ENCODE data around the gene SPC24.
A peak's percentile ranks its signal among the peaks of the same experiment; 100 is the strongest.

SPC24 gene
- 0.11 to 5.4 (median 0.87) reads per million in 9 experiments for total RNA-seq

- ATAC-seq (replicated peaks) (peak; percentile 96), DNase-seq (peak; percentile 84 to 90 (median 89))
- H3K27me3 Mint-ChIP-seq = no peaks in the 10 kb centered on the region
- peaks cover 3% of the 10 kb centered on the region for H3K36me3 Mint-ChIP-seq (ENCODE audit: insufficient read depth)
- peak within 1 kb of the TSS; percentile 86 to 87 for H3K4me3 Mint-ChIP-seq
- H3K27ac Mint-ChIP-seq = peak within 1 kb of the TSS; percentile 59 to 65
- peaks cover 4 to 7% of the 10 kb centered on the region in 2 donors for H3K4me1 Mint-ChIP-seq (ENCODE audit: low read depth in 2 of 2)
- H3K9me3 Mint-ChIP-seq = no peaks in the 10 kb centered on the region
Measured at GRCh38 chr19:11155373-11156120, at the start of gene SPC24. TSS of gene SPC24 (minus strand) at chr19:11155782. CDS start at chr19:11155776, 6 bp downstream.

- no peak overlapping the region for H3K4me3 Mint-ChIP-seq
- H3K27ac Mint-ChIP-seq = no peak overlapping the region
- peaks cover under 1% of the 10 kb centered on the region for H3K36me3 Mint-ChIP-seq (ENCODE audit: insufficient read depth)
- peaks cover 0 to 5% of the 10 kb centered on the region in 2 donors for H3K4me1 Mint-ChIP-seq (ENCODE audit: low read depth in 2 of 2)
- no peak for DNase-seq
- ATAC-seq (replicated peaks) = no peak
- H3K27me3 Mint-ChIP-seq = peaks cover 6 to 21% of the 10 kb centered on the region in 2 donors
- no peaks in the 10 kb centered on the region for H3K9me3 Mint-ChIP-seq
Measured at GRCh38 chr19:11204943-11205349, 49.4 kb upstream of the SPC24 start.

DNA sequence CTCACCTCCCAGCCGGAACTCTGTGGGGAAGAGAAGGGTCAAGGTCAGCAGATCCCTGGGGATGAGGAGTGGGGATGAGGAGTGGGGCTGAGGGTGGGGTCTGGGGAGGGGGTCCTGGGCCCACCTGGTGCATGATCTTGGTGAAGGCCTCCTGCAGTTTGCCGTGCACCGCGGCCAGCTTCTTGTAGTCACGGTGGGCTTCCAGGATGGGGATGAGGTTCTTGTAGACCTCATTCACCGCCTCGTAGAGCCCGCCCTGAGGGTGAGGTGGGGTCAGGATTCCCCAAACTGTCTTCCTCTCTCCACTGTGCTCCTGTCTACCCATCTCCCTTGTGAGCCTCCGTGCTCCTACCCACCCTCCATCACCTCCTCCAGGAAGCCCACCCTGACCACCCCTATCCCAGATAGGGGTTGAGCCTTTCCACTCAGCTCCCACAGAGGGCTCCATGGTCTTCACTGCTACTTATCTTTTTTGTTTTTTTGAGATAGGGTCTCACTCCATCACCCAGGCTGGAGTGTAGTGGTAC is 48.6 kb upstream of the SPC24 start:
- Mint-ChIP-seq H3K27ac (no peak overlapping the region), H3K4me1 (ENCODE audit: low read depth in 2 of 2) (peaks cover 0 to 5% of the 10 kb centered on the region in 2 donors), H3K9me3 (no peaks in the 10 kb centered on the region), H3K36me3 (ENCODE audit: insufficient read depth) (no peaks in the 10 kb centered on the region), H3K27me3 (peaks cover 6 to 21% of the 10 kb centered on the region in 2 donors), H3K4me3 (no peak overlapping the region)
- DNase-seq = no peak
- no peak for ATAC-seq (replicated peaks)

GRCh38 chr19:11203194-11204075 is 47.9 kb upstream of the SPC24 start:
- H3K4me1 Mint-ChIP-seq (ENCODE audit: low read depth in 2 of 2) = peaks cover 0 to 5% of the 10 kb centered on the region in 2 donors
- H3K4me3 Mint-ChIP-seq = no peak overlapping the region
- ATAC-seq (replicated peaks) = peak; percentile 16

GRCh38 chr19:11202488-11203193 is 47.1 kb upstream of the SPC24 start:
- Mint-ChIP-seq H3K4me1 (ENCODE audit: low read depth in 2 of 2) (peaks cover 0 to 5% of the 10 kb centered on the region in 2 donors), H3K27ac (no peak overlapping the region), H3K27me3 (peaks cover 6 to 21% of the 10 kb centered on the region in 2 donors), H3K9me3 (no peaks in the 10 kb centered on the region), H3K36me3 (ENCODE audit: insufficient read depth) (no peaks in the 10 kb centered on the region), H3K4me3 (no peak overlapping the region)
- ATAC-seq (replicated peaks) (no peak), DNase-seq (no peak)

More at GRCh38 chr19:11203194-11204075, 47.9 kb upstream of the SPC24 start:
- Mint-ChIP-seq H3K9me3 (no peaks in the 10 kb centered on the region), H3K36me3 (ENCODE audit: insufficient read depth) (no peaks in the 10 kb centered on the region), H3K27me3 (peaks cover 6 to 21% of the 10 kb centered on the region in 2 donors), H3K27ac (no peak overlapping the region)
- DNase-seq = peak in 1 of 3 experiments; percentile 18

- ATAC-seq (replicated peaks) = no peak
- Mint-ChIP-seq H3K9me3 (no peaks in the 10 kb centered on the region), H3K27me3 (peaks cover 6 to 23% of the 10 kb centered on the region in 2 donors), H3K27ac (no peak overlapping the region), H3K36me3 (ENCODE audit: insufficient read depth) (no peaks in the 10 kb centered on the region), H3K4me1 (ENCODE audit: low read depth in 2 of 2) (peaks cover 0 to 5% of the 10 kb centered on the region in 2 donors), H3K4me3 (no peak overlapping the region)
- no peak for DNase-seq
Measured at GRCh38 chr19:11201791-11202190, 46.2 kb upstream of the SPC24 start.

- Mint-ChIP-seq H3K4me3 (no peak overlapping the region), H3K4me1 (ENCODE audit: low read depth in 2 of 2) (peaks cover 4 to 5% of the 10 kb centered on the region in 2 donors), H3K27ac (no peak overlapping the region), H3K36me3 (ENCODE audit: insufficient read depth) (no peaks in the 10 kb centered on the region), H3K27me3 (peaks cover 4 to 32% of the 10 kb centered on the region in 2 donors), H3K9me3 (no peaks in the 10 kb centered on the region)
- DNase-seq (no peak), ATAC-seq (replicated peaks) (no peak)
Measured at GRCh38 chr19:11200931-11201330, 45.3 kb upstream of the SPC24 start.

DNA sequence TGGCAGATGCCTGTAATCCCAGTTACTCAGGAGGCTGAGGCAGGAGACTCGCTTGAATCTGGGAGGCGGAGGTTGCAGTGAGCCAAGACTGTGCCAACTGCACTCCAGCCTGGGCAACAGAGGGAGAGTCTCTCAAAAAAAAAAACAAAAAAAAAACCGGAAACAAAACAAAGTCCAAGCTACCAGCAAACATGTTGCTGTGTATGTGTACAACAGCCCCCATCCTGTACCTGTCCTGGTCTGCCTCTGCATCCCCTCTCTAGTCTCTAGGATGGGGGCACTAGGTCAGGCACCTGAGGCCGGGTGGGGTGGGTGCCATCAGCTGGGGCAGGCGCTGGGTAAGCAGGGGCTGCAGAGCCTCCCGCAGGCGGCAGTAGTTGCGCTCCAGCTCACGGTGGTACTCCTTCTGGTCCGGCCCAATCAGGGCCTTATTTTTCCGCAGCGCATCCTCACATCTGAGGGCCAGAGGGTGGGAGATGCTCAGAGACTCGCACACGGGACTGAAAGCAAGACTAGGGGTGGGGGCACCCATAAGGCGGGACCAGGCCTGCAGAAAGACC is 44.5 kb upstream of the SPC24 start:
- H3K27ac Mint-ChIP-seq = no peak overlapping the region
- DNase-seq = no peak
- no peaks in the 10 kb centered on the region for H3K9me3 Mint-ChIP-seq
- ATAC-seq (replicated peaks) = no peak
- no peak overlapping the region for H3K4me3 Mint-ChIP-seq
- no peaks in the 10 kb centered on the region for H3K36me3 Mint-ChIP-seq (ENCODE audit: insufficient read depth)
- peaks cover 4 to 5% of the 10 kb centered on the region in 2 donors for H3K4me1 Mint-ChIP-seq (ENCODE audit: low read depth in 2 of 2)
- peaks cover 6 to 33% of the 10 kb centered on the region in 2 donors for H3K27me3 Mint-ChIP-seq

DNA sequence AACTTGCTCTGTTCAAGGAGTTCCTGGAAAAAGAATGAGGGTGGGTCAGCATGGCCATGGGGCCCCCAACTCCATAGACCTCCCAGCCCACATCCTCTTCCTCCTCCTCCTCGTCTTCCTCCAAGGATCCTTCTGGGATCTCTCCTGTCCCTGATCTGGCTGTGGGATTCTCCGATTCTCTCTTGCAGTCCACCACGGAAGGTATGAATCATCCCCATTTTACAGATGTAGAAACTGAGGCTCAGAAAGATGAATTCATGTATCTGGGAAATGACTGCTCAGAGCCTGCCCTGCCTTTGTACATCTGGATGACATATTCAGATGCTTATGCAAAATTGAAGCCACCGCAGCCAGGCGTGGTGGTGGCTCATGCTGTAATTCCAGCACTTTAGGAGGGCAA is 43.9 kb upstream of the SPC24 start:
- Mint-ChIP-seq H3K4me1 (ENCODE audit: low read depth in 2 of 2) (peaks cover 4% of the 10 kb centered on the region in 2 donors), H3K4me3 (no peak overlapping the region)

GRCh38 chr19:11198769-11199424 is 43.3 kb upstream of the SPC24 start:
- DNase-seq (no peak), ATAC-seq (replicated peaks) (no peak)
- Mint-ChIP-seq H3K36me3 (ENCODE audit: insufficient read depth) (no peaks in the 10 kb centered on the region), H3K27ac (no peak overlapping the region), H3K27me3 (peaks cover 6 to 25% of the 10 kb centered on the region in 2 donors), H3K9me3 (no peaks in the 10 kb centered on the region), H3K4me1 (ENCODE audit: low read depth in 2 of 2) (peaks cover 0 to 4% of the 10 kb centered on the region in 2 donors), H3K4me3 (peak overlapping the region; percentile 71)

More for the DNA sequence above, 43.9 kb upstream of the SPC24 start:
- DNase-seq (no peak), ATAC-seq (replicated peaks) (no peak)
- H3K27me3 Mint-ChIP-seq = peaks cover 6 to 31% of the 10 kb centered on the region in 2 donors
- H3K27ac Mint-ChIP-seq = no peak overlapping the region
- H3K36me3 Mint-ChIP-seq (ENCODE audit: insufficient read depth) = no peaks in the 10 kb centered on the region
- H3K9me3 Mint-ChIP-seq = no peaks in the 10 kb centered on the region

- no peak overlapping the region for H3K27ac Mint-ChIP-seq
- ATAC-seq (replicated peaks) (no peak), DNase-seq (no peak)
- H3K27me3 Mint-ChIP-seq = peaks cover 6 to 17% of the 10 kb centered on the region in 2 donors
- peaks cover 0 to 4% of the 10 kb centered on the region in 2 donors for H3K4me1 Mint-ChIP-seq (ENCODE audit: low read depth in 2 of 2)
- no peaks in the 10 kb centered on the region for H3K36me3 Mint-ChIP-seq (ENCODE audit: insufficient read depth)
- H3K9me3 Mint-ChIP-seq = no peaks in the 10 kb centered on the region
- H3K4me3 Mint-ChIP-seq = peak overlapping the region; percentile 71
Measured at GRCh38 chr19:11198175-11198534, 42.6 kb upstream of the SPC24 start.
